MM.1S (cell line): ENCODE data around the gene COQ9.

Experiments
- DNase-seq: peaks from one replicate; pipeline ENCODE4 v3.0.0-alpha.2; 2015
- H2AFZ ChIP-seq: fragments of 300-600 bp; sonication (generic); 2 replicates; pipeline ENCODE4 v1.6.0; 2016; ENCODE audit warnings: antibody characterized with exemption, low read length
- H3F3A ChIP-seq: fragments of 300-600 bp; sonication (generic); 2 replicates; pipeline ENCODE4 v1.6.1; 2016; ENCODE audit warnings: mild to moderate bottlenecking, antibody characterized with exemption, low read length, moderate library complexity, mixed read lengths; ENCODE audit not compliant: insufficient read depth
- H3K27ac ChIP-seq: fragments of 300-600 bp; sonication (generic); 2 replicates; pipeline ENCODE4 v1.5.1; 2016; ENCODE audit warnings: mild to moderate bottlenecking, low read length
- H3K27me3 ChIP-seq: fragments of 300-600 bp; sonication (generic); replicated peaks from 2 replicates; pipeline ENCODE4 v1.6.0; 2016; ENCODE audit warnings: low read length; ENCODE audit not compliant: insufficient read depth
- H3K36me3 ChIP-seq: fragments of 300-600 bp; sonication (generic); replicated peaks from 2 replicates; pipeline ENCODE4 v1.6.1; 2016; ENCODE audit warnings: mild to moderate bottlenecking, low read length, mixed read lengths; ENCODE audit not compliant: insufficient read depth
- H3K4me1 ChIP-seq: fragments of 300-600 bp; sonication (generic); 2 replicates; pipeline ENCODE4 v1.6.1; 2016; ENCODE audit warnings: low read length, mixed read lengths
- H3K4me2 ChIP-seq: fragments of 300-600 bp; sonication (generic); 2 replicates; pipeline ENCODE4 v1.6.0; 2016; ENCODE audit warnings: low read depth, low read length
- H3K4me3 ChIP-seq: fragments of 300-600 bp; sonication (generic); 2 replicates; pipeline ENCODE4 v1.5.1; 2016; ENCODE audit warnings: low read length, mixed read lengths
- H3K79me2 ChIP-seq: fragments of 300-600 bp; sonication (generic); 2 replicates; pipeline ENCODE4 v1.6.1; 2016; ENCODE audit warnings: mixed run types, low read length, mixed read lengths
- H3K9ac ChIP-seq: fragments of 300-600 bp; sonication (generic); 2 replicates; pipeline ENCODE4 v1.6.1; 2016; ENCODE audit warnings: low read length, mixed read lengths
- H3K9me2 ChIP-seq: fragments of 300-600 bp; sonication (generic); replicated peaks from 2 replicates; pipeline ENCODE4 v1.6.1; 2016; ENCODE audit warnings: mild to moderate bottlenecking, low read length, mixed read lengths; ENCODE audit not compliant: insufficient read depth
- H3K9me3 ChIP-seq: fragments of 300-600 bp; sonication (generic); replicated peaks from 2 replicates; pipeline ENCODE4 v1.6.1; 2016; ENCODE audit warnings: mild to moderate bottlenecking, low read length, mixed read lengths; ENCODE audit not compliant: insufficient read depth
- H4K20me1 ChIP-seq: fragments of 300-600 bp; sonication (generic); 2 replicates; pipeline ENCODE4 v1.6.1; 2016; ENCODE audit warnings: mild to moderate bottlenecking, low read length, moderate library complexity, mixed read lengths; ENCODE audit not compliant: insufficient read depth
- CTCF ChIP-seq: fragments of 300-600 bp; sonication (generic); IDR thresholded peaks from 2 replicates; pipeline ENCODE4 v1.5.1; 2016; ENCODE audit warnings: antibody characterized with exemption, low read length, mixed read lengths
- EZH2 ChIP-seq: fragments of 300-600 bp; sonication (generic); optimal IDR thresholded peaks from 2 replicates; pipeline ENCODE3; 2017; ENCODE audit warnings: low read depth, mild to moderate bottlenecking, antibody characterized with exemption, low read length, mixed read lengths
- EZH2phosphoT487 ChIP-seq: fragments of 300-600 bp; sonication (generic); IDR thresholded peaks from 2 replicates; pipeline ENCODE4 v1.6.1; 2018; ENCODE audit warnings: antibody characterized with exemption, low read length

COQ9 gene

GRCh38 chr16:57503366-57503765 is 56.1 kb downstream of the COQ9 start:
- Histone ChIP-seq H3F3A (no peaks in the 10 kb centered on the region), H3K9me2 (no peaks in the 10 kb centered on the region), H3K79me2 (no peaks in the 10 kb centered on the region), H4K20me1 (no peaks in the 10 kb centered on the region), H3K4me3 (no peak overlapping the region), H3K9me3 (no peaks in the 10 kb centered on the region), H3K4me2 (no peak overlapping the region), H3K9ac (no peak overlapping the region), H3K4me1 (no peaks in the 10 kb centered on the region), H3K27me3 (0 out of 2 replicates have a peak, but pooled peaks cover 5% of the 10 kb centered on the region), H3K36me3 (no peaks in the 10 kb centered on the region), H2AFZ (no peak overlapping the region), H3K27ac (no peak overlapping the region)
- no peak for DNase-seq
- no peak for TF ChIP-seq CTCF

DNA sequence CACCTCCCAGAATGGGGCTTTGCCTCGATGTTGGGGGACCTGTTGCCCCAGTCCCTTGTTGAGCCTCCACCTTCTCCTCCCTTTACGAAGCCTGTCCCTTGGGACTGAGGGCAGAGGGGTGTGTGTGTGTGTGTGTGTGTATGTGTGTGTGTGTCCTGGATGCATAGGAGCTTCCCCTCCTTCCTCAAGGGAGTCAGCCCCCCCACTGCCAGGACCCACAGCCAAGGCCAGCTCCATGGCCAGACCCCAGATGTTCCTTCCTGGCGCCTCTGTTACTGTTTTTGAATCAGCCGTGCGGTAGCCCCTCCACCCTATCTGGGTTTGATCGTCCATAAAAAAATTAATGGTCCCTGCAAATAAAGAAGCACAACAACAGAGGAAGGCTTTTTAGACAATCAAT is 56.7 kb downstream of the COQ9 start:
- no peaks in the 10 kb centered on the region for H3K9me3 ChIP-seq
- DNase-seq: no peak
- 0 out of 2 replicates have a peak, but pooled peaks cover 5% of the 10 kb centered on the region for H3K27me3 ChIP-seq
- no peak overlapping the region for H3K4me3 ChIP-seq
- no peaks in the 10 kb centered on the region for H3F3A ChIP-seq
- H3K79me2 ChIP-seq: no peaks in the 10 kb centered on the region
- no peaks in the 10 kb centered on the region for H3K4me1 ChIP-seq
- H3K36me3 ChIP-seq: no peaks in the 10 kb centered on the region
- no peaks in the 10 kb centered on the region for H4K20me1 ChIP-seq
- H3K4me2 ChIP-seq: no peak overlapping the region
- no peak overlapping the region for H3K27ac ChIP-seq
- no peak for TF ChIP-seq CTCF
- no peak for TF ChIP-seq EZH2phosphoT487
- TF ChIP-seq EZH2: no peak
- no peaks in the 10 kb centered on the region for H3K9me2 ChIP-seq
- no peak overlapping the region for H3K9ac ChIP-seq
- H2AFZ ChIP-seq: no peak overlapping the region

- Histone ChIP-seq H3K9me2 (no peaks in the 10 kb centered on the region), H3K4me3 (no peak overlapping the region), H3K9ac (no peak overlapping the region), H4K20me1 (no peaks in the 10 kb centered on the region), H3K4me2 (no peak overlapping the region), H3K36me3 (no peaks in the 10 kb centered on the region), H3K9me3 (no peaks in the 10 kb centered on the region), H3K79me2 (no peaks in the 10 kb centered on the region), H3K4me1 (no peaks in the 10 kb centered on the region), H3K27ac (no peak overlapping the region), H3F3A (no peaks in the 10 kb centered on the region), H2AFZ (no peak overlapping the region), H3K27me3 (0 out of 2 replicates have a peak, but pooled peaks cover 5% of the 10 kb centered on the region)
- DNase-seq: no peak
- TF ChIP-seq CTCF: no peak
- TF ChIP-seq EZH2phosphoT487: no peak
- TF ChIP-seq EZH2: no peak
Measured at GRCh38 chr16:57504491-57504890, 57.2 kb downstream of the COQ9 start.

GRCh38 chr16:57505169-57505568 is 57.9 kb downstream of the COQ9 start:
- Histone ChIP-seq H3K9me3 (no peaks in the 10 kb centered on the region), H3K4me2 (no peak overlapping the region), H2AFZ (no peak overlapping the region), H3K9ac (no peak overlapping the region), H3K27me3 (0 out of 2 replicates have a peak, but pooled peaks cover 5% of the 10 kb centered on the region), H3K9me2 (no peaks in the 10 kb centered on the region), H3K27ac (no peak overlapping the region), H3K36me3 (no peaks in the 10 kb centered on the region), H3F3A (no peaks in the 10 kb centered on the region), H3K79me2 (no peaks in the 10 kb centered on the region), H3K4me1 (no peaks in the 10 kb centered on the region), H3K4me3 (no peak overlapping the region), H4K20me1 (no peaks in the 10 kb centered on the region)
- DNase-seq: no peak
- TF ChIP-seq EZH2: no peak
- TF ChIP-seq EZH2phosphoT487: no peak
- no peak for TF ChIP-seq CTCF
